Lung (tissue), 12 donors: Measurements from ENCODE around the gene TMEM53. TPM values are rescaled to one million over a fixed set of nuclear protein-coding genes. Genes with fewer than 3 reads are reported as not detected.

Experiments
- ATAC-seq: fragments of 200-7000 bp; cut with Tn5 transposase; one replicate; pipeline ENCODE4 v1.9.1; 2020; ENCODE audit warnings: moderate number of reproducible peaks; ENCODE audit not compliant: insufficient read depth, low FRiP score
- DNase-seq, 3 donors: peaks; one replicate each; pipeline ENCODE4 v3.0.0-alpha.2; 2013 to 2017
- H3K27ac ChIP-seq, 2 donors: one replicate each; pipeline ENCODE4 v1.5.1; 2013; ENCODE audit warnings: mild to moderate bottlenecking in 2 of 2, moderate library complexity in 2 of 2, control low read depth in 1 of 2, inconsistent platforms in 1 of 2, low read depth in 1 of 2, low read length in 1 of 2
- H3K27me3 ChIP-seq, 3 donors: one replicate each; pipeline ENCODE4 v1.5.1; 2013; ENCODE audit warnings: low read length in 2 of 3; ENCODE audit not compliant: control insufficient read depth in 3 of 3, insufficient read depth in 3 of 3
- H3K36me3 ChIP-seq, 4 donors: one replicate each; pipeline ENCODE4 v1.5.1; 2013; ENCODE audit warnings: low read length in 4 of 4, mild to moderate bottlenecking in 1 of 4, moderate library complexity in 1 of 4; ENCODE audit not compliant: control insufficient read depth in 4 of 4, insufficient read depth in 4 of 4
- H3K4me1 ChIP-seq, 5 donors: one replicate each; pipeline ENCODE4 v1.5.1; 2013; ENCODE audit warnings: low read length in 5 of 5, mild to moderate bottlenecking in 2 of 5, moderate library complexity in 1 of 5; ENCODE audit not compliant: control insufficient read depth in 5 of 5, insufficient read depth in 5 of 5
- H3K4me3 ChIP-seq: one replicate; pipeline ENCODE4 v1.5.1; 2013; ENCODE audit warnings: mild to moderate bottlenecking, control low read depth, moderate library complexity
- H3K9ac ChIP-seq, 2 donors: one replicate each; pipeline ENCODE4 v1.5.1; 2013; ENCODE audit warnings: low read length in 2 of 2, control low read depth in 1 of 2; ENCODE audit not compliant: insufficient read depth in 1 of 2
- H3K9me3 ChIP-seq, 4 donors: one replicate each; pipeline ENCODE4 v1.5.1; 2013; ENCODE audit warnings: low read length in 3 of 4, mild to moderate bottlenecking in 1 of 4, moderate library complexity in 1 of 4; ENCODE audit not compliant: control insufficient read depth in 4 of 4, insufficient read depth in 3 of 4
- CTCF ChIP-seq: IDR thresholded peaks from 2 replicates; pipeline ENCODE4 v1.5.1; 2012; ENCODE audit warnings: mild to moderate bottlenecking; ENCODE audit errors: control extremely low read depth, extremely low read depth
- WGBS, 2 donors: extraction: QIAGEN DNeasy Blood & Tissue Kit; methylation state at CpG; one replicate each; pipeline ENCODE4 v1.1.7; 2013; 5-methylcytosine and 5-hydroxymethylcytosine counted together
- polyA plus RNA-seq, 2 donors: library from polyadenylated mRNA; stranded (reverse); fragments of 200-250 nt; gene quantifications; one replicate each; pipeline ENCODE4 v1.2.1, GENCODE V29; 2013
- total RNA-seq, 2 donors: library from RNA; depleted of rRNA in 1 of 2; stranded (reverse); fragments of >200 nt in 1 of 2; gene quantifications; one replicate each; pipeline ENCODE4 v1.2.1, GENCODE V29; 2014 to 2021
- donor health status: control.
- donor health status: control.
- donor health status: Bipolar disorder and iron deficiency.
- donor health status: healthy.
- donor health status: DM: yes; HTN: yes; CAD: no.

TMEM53 gene
- total and polyA plus RNA-seq, 4 donors: 7.1 to 26.4 (median 18.4) TPM

- no peaks in the 10 kb centered on the region for H3K4me1 ChIP-seq
- H3K4me3 ChIP-seq: no peak overlapping the region
- H3K36me3 ChIP-seq: no peaks in the 10 kb centered on the region
- no peaks in the 10 kb centered on the region for H3K9me3 ChIP-seq
- no peak overlapping the region for H3K27ac ChIP-seq
- WGBS, 2 donors: 89 to 93% methylated on average over 6 of the region's 6 CpGs
- DNase-seq (no peak), ATAC-seq (no peak)
- no peak for TF ChIP-seq CTCF
- peaks cover 0 to 12% (median 4%) of the 10 kb centered on the region in 3 donors for H3K27me3 ChIP-seq
- H3K9ac ChIP-seq: no peak overlapping the region
These were observed 66.1 kb downstream of the TMEM53 start for GRCh38 chr1:44608141-44608540.

GRCh38 chr1:44606701-44607281 is 67.5 kb downstream of the TMEM53 start:
- TF ChIP-seq CTCF: no peak
- ATAC-seq: no peak
- H3K4me3 ChIP-seq: no peak overlapping the region
- H3K9me3 ChIP-seq: no peaks in the 10 kb centered on the region
- H3K36me3 ChIP-seq: no peaks in the 10 kb centered on the region
- no peak for DNase-seq
- no peaks in the 10 kb centered on the region for H3K4me1 ChIP-seq
- WGBS, 2 donors: 87 to 95% methylated on average over 8 of the region's 8 CpGs
- no peak overlapping the region for H3K9ac ChIP-seq
- no peak overlapping the region for H3K27ac ChIP-seq
- peaks cover 4 to 14% (median 9%) of the 10 kb centered on the region in 3 donors for H3K27me3 ChIP-seq

GRCh38 chr1:44605914-44606615 is 68.2 kb downstream of the TMEM53 start:
- ATAC-seq (no peak), DNase-seq (no peak)
- H3K9me3 ChIP-seq: no peaks in the 10 kb centered on the region
- TF ChIP-seq CTCF: no peak
- H3K4me1 ChIP-seq: no peaks in the 10 kb centered on the region
- no peak overlapping the region for H3K27ac ChIP-seq
- H3K4me3 ChIP-seq: no peak overlapping the region
- WGBS, 2 donors: 87 to 91% methylated on average over 12 of the region's 12 CpGs
- H3K9ac ChIP-seq: no peak overlapping the region
- no peaks in the 10 kb centered on the region for H3K36me3 ChIP-seq
- peaks cover 4 to 18% (median 9%) of the 10 kb centered on the region in 3 donors for H3K27me3 ChIP-seq
